HG03460 (cell line): Measurements from ENCODE around the gene PIK3R2.

Experiments
- ATAC-seq: cut with Tn5 transposase; IDR thresholded peaks from one replicate; pipeline ENCODE4 v1.9.1; 2021; ENCODE audit not compliant: unreplicated experiment

The PIK3R2 gene

DNA sequence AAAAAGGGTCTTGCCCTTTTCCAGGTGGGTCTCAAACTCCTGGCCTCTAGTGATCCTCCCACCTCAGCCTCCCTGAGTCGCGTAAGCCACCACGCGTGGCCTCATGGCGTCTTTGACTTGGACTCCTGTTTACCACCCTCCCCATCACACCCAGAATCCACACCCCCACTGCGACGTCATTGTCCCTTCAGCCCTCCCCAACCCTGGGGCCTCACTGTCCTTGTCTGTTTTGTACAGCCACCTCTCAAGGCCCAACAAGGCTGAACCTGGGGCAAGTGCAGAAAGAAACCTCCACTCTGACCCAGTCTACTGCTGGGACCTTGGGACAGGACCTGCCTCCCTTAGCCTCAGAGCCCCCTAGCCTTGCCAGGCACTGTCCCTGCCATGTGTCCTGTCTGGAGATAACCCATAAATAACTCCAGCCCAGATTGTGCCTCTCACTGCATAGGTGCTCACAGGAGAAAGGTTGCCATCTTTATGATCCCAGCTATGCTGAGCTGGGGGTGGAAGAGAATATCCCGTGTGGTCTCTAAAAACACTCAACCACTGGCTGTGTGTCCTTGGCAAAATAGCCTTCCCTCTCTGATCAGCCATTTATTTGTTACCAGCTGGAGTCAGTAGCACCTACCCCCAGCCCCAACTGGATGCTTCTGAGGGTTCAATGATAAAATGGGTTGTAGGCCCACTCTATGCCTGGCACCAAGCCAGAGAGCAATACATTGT is 18.8 kb downstream of the PIK3R2 start:
- no peak for ATAC-seq

DNA sequence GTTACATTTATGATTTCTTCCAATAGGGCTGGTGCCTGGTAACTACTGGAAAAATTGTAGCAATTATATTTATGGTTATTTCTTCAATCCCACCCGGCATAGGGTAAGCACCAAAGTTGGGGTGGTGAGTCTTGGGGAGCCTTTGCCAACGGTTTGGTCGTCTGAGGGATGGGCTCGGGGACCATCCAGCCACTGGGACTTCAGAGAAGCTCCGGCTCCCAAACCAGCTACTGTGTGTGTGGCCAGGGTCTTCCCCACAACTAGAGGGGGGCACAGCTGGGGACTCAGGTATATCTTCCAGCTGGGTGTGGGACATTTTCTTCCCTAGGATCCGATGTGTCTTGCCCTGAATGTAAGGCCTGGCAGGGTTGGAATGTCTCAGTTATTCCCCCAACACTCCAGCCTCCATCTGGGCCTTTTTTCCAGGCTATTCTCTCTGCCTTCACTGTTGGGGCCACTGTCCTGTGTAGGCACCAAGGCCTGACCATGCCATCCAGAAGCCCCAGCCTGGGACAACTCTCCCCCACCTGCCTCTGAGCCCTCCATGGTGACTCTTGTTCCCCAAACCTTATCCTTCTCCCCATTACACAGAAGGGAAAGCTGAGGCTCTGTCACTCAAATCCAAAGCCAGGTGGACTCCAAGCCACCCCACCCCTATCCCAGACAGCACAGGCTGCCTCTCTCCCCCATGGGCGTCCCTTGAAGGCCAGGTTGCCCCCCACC is 19.5 kb downstream of the PIK3R2 start:
- no peak for ATAC-seq

DNA sequence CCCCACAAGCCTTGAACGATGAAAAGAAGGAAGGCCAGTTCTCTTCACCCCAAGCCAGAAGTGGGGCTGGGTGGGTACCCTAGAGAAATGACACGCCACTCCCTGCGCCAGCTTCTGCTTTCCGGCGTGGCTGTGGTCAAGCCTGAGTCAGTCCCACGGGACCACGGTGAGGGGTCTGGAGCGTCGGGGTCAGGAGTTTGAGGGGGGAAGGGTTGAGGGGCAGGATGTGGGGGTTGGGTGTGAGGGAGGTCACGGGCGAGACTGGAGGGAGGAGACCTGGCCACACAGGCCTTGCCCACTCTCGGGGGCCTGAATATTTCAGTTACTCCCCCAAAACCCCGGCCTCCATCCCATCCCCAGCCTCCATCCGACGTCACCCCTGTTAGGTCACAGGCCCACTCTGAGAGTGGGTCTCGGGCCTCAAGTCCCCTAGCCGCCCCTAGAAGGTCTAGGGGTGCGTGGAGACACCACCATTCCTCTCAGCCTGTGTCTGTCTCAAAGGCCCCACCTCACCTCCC is 20.1 kb downstream of the PIK3R2 start:
- no peak for ATAC-seq

DNA sequence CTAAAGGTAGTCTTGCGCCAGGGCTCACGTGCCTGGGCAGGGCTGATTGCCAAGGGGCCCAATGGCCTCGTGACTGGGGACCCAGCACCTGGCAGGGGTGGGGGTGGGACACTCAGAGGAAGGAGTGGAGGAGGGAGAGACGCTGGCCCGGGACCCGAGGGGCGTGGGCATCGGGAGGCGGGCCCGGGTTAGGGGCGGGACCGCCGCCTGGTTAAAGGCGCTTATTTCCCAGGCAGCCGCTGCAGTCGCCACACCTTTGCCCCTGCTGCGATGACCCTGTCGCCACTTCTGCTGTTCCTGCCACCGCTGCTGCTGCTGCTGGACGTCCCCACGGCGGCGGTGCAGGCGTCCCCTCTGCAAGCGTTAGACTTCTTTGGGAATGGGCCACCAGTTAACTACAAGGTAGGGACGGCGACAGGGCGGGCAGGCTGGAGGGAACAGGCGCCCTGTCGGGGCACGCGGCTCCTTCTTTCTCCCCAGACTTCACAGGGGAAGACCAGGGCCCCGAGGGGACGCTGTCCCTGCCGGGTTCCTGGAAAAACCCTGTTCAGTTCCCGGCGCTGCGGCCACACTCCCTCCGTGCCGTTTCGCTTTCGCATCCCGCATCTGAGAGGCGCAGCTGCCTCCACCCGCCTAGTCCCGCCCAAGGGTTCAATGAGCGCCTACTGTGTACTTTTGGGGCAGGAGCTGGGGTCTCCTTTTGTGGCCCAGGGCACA is 20.8 kb downstream of the PIK3R2 start, which contains the start of gene IFI30:
IFI30 (plus strand) TSS at position 242 of the 717 bp plus-strand sequence; CDS start at position 271, 29 bp downstream.
- peak; percentile 40 for ATAC-seq

DNA sequence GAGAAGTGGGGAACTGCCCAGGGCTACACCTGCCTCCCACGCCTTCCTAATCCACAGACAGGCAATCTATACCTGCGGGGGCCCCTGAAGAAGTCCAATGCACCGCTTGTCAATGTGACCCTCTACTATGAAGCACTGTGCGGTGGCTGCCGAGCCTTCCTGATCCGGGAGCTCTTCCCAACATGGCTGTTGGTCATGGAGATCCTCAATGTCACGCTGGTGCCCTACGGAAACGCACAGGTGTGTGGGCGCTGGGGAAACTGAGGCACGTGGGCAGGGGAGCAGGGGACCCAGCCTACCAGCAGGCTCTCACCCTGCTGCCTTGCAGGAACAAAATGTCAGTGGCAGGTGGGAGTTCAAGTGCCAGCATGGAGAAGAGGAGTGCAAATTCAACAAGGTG is 22.0 kb downstream of the PIK3R2 start:
- no peak for ATAC-seq

DNA sequence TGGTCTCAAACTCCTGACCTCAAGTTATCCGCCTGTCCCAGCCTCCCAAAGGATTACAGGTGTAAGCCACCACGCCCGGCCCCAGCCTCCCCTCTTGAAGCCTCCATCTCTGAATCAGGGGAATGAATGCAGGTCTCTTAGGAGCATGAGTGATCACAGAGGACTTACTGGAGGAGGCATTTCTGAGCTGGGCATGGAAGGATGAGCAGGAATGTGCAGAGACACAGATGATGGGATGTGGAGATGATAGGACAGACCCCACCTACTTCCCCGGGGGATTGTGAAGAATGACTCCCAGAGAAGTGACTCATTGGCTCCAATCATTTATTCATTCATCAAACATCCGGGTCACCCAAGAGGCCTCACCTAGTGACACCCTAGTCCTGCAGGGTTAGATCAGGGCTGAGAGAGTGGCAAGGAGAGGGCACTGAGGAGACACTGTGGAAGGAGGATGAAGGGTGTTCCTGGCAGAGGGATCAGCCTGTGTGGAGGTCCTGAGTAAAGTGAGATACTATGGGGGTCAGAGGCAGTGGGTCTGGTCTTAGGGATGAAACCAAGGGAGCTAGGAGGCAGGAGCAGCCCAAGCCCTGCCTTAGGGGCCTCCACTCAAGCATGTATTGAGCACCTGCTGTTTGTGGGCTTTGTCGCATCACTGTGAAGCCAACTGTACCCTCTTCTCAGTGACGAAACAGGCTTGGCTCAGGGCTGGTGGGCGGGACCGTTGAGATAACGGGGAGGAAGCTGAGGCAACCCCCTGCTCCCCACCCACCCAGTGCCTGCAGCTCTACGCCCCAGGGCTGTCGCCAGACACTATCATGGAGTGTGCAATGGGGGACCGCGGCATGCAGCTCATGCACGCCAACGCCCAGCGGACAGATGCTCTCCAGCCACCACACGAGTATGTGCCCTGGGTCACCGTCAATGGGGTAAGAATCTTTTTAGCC is 23.7 kb downstream of the PIK3R2 start:
- ATAC-seq: no peak

GRCh38 chr19:18179957-18180356 is 27.0 kb downstream of the PIK3R2 start:
- ATAC-seq: no peak

DNA sequence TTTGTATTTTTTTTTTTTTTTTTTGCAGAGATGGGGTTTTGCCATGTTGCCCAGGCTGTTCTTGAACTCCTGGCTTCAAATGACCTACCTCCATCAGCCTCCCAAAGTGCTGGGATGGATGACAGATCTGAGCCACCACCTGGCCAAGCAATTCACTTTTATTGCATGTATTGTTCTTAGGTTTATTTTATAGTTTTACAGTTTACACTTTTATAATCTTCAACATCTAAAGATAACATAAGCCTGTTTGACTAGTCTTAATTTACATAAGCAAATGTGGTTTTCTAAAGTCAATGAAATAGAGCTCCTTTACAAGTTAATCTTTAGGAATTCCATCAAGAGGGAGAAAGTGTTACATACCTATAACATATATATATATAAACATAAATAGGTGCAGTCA is 30.6 kb downstream of the PIK3R2 start:
- no peak for ATAC-seq

- ATAC-seq: no peak
Measured at GRCh38 chr19:18185538-18185937, 32.6 kb downstream of the PIK3R2 start.

GRCh38 chr19:18190278-18190677 is 37.3 kb downstream of the PIK3R2 start:
- ATAC-seq: no peak

DNA sequence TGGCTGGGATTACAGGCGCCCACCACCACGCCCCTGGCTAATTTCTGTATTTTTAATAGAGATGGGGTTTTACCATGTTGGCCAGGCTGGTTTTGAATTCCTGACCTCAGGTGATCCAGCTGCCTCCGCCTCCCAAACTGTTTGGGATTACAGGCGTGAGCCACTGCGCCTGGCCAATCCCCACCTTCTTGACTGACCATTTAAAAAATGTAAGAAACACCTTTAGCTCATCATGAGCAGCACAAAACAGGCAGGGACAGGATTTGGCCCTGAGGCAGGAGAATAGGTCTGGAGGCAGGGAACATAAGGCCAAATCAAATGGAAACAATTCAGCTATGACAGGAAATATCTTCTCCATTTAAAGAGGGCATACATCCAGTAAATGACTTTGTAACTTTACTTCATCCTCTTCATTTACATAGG is 38.7 kb downstream of the PIK3R2 start:
- ATAC-seq: no peak

DNA sequence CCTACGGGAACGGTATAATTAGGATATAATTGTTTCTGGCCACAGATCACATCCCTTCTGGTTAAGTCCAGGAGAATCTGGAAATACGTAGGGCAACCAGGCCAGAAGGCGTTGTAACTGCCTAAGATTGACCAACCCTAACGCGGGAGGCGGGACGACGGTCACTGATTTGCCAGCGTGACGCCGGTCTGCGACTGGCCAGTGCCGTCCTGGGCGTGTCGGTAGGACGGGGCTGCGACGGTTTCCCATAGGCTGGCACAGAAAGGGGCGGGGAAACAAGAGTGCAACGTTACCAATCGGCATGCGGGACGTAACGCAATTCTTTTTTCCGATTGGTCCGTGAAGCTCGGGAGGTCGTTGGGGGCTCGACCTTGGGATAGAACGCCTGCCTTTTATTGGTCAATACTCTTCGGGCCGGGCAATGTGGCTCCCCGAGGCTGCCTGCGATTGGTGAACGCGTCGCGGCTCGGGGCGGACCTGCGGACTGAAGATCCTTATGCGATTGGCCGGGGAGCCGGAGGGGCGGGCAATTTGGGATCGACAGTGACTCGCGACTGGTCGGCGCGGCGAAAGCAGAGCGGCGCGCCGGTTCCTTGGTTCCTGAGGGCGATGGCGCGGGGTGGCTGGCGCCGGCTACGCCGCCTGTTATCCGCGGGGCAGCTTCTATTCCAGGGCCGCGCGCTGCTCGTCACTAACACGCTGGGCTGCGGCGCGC is 39.9 kb downstream of the PIK3R2 start, which contains the start of gene MPV17L2:
MPV17L2 (plus strand) TSS at position 546 of the 715 bp plus-strand sequence; CDS start at position 610, 64 bp downstream.
- peak; percentile 80 for ATAC-seq

GRCh38 chr19:18193388-18194180 is 40.6 kb downstream of the PIK3R2 start:
- ATAC-seq: peak; percentile 1

DNA sequence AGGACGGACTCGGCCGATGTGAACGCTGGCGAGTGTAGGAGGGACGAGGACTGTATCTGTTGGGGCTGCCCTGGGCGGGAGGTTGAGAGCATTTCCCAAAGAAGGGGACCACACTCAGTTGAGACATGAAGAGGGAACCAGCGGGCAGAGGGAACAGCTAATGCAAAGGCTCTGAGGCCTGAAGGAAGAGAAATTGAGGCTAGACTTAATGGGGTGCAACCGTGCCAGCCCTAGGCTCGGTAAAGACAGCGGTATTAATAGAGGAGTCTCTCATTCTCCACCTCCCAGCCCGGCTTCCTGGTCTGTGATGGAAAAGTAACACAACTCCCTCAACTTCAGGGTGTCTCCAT is 41.2 kb downstream of the PIK3R2 start:
- no peak for ATAC-seq

DNA sequence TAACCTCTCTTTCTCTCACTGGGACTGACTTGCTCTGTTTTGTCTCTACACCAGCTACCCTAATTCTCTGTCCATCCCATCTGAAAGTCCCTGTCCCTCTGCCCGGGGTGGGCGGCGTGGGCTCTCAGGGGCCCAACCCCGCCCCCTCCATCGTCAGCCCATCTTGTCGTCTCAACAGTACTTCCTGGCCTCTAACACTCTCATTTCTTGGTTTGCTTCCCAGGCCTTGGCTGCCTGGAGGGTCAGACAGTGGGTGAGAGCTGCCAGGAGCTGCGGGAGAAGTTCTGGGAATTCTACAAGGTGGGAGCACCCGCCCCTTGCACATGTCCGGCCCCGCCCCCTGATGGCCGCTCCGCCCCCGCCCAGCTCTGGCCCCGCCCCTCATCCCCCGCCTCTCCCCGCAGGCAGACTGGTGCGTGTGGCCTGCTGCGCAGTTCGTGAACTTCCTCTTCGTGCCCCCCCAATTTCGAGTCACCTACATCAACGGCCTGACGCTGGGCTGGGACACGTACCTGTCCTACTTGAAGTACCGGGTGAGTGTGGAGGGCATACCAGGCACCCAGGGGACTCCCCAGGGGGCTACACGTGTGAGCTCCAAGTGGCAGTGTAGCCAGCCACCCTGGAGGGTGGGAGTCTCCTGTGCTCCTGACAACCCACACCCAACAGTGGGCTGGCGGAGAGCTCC is 41.7 kb downstream of the PIK3R2 start:
- ATAC-seq: no peak

DNA sequence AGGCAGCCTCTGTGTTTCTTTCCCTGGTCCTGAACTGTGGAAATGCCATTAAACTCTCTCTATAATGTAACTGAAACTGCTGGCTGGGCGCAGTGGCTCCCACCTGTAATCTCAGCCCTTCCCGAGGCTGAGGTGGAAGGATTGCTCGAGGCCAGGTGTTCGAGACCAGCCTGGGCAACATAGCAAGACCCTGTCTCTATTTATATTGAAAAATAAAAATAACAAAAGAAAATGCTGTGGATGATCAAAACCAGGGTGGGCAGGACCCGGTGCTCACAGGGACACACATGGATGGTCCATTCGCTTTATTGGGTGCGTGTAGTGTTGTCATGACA is 43.5 kb downstream of the PIK3R2 start:
- no peak for ATAC-seq

DNA sequence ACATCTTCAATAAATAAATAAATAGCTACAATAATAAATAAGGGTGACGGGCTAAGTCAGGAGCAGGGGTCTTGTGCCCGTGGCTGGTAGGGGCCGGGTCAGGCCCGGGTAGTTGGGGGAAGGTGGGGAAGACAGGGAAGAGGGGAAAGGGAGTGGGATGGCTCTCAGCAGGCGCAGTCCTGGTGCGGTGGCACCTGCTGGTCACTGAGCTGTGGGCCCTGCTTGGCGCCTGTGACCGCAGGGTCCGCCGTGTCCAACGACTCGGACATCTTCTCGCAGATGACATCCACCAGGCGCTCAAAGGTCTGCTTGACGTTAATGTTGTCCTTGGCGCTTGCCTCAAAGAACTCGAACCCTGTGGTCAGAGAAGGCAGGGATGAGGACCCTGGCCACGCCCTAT is 44.3 kb downstream of the PIK3R2 start:
- no peak for ATAC-seq

GRCh38 chr19:18197941-18198340 is 45.0 kb downstream of the PIK3R2 start:
- ATAC-seq: no peak

- ATAC-seq: no peak
Measured at GRCh38 chr19:18198374-18198773, 45.4 kb downstream of the PIK3R2 start.
